Non-pigmented ciliary epithelial cell (primary cell): ENCODE results near the gene VANGL2.
A peak's percentile ranks its signal among the peaks of the same experiment; 100 is the strongest.
"Not testable (repeated sequence)": the region's sequence is repeated elsewhere in the genome, so short reads cannot be mapped to it uniquely, and the experiment has no call there.

Experiments
- DNase-seq: peaks from one replicate; pipeline ENCODE4 v3.0.0-alpha.2; 2010; ENCODE audit warnings: low read depth

VANGL2 gene

GRCh38 chr1:160370561-160371345 is 29.6 kb upstream of the VANGL2 start:
- no peak for DNase-seq

DNA sequence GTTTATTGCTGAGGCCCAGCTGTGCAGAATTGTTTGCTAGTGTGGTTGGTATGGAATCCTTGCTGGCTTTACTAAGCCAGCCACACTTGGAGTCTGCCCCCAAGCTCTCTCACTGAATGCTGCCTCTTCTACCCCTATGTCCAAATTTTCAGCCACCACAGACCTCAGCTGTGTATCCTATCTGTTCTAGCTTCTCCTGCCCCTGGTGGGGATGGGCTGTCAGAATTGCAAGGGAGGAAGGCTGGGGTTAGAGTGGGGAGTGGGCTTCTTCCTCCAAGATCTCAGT is 29.1 kb upstream of the VANGL2 start:
- DNase-seq = no peak

- no peak for DNase-seq
These were observed 28.6 kb upstream of the VANGL2 start for GRCh38 chr1:160371756-160372155.

DNA sequence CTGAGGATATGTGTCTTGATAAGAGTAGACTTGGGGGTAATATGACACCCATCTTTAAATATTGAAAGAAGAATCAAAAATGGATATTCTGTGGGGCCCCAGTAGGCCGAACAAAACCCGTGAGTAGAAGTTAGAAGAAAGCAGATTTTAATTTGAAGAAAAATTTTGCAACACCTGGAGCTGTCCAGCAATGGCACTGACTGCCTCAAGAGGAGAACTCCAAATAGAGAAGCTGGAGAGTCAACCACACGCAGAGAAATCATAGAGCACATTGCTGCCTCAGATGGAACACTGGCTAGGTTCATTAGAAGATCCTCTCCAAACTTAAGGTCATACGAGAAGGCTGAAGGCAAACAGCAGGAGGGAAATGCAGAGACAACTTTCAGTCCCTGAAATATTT is 26.7 kb upstream of the VANGL2 start:
- no peak for DNase-seq

- DNase-seq = no peak
These were observed 25.9 kb upstream of the VANGL2 start for GRCh38 chr1:160374306-160375110.

DNA sequence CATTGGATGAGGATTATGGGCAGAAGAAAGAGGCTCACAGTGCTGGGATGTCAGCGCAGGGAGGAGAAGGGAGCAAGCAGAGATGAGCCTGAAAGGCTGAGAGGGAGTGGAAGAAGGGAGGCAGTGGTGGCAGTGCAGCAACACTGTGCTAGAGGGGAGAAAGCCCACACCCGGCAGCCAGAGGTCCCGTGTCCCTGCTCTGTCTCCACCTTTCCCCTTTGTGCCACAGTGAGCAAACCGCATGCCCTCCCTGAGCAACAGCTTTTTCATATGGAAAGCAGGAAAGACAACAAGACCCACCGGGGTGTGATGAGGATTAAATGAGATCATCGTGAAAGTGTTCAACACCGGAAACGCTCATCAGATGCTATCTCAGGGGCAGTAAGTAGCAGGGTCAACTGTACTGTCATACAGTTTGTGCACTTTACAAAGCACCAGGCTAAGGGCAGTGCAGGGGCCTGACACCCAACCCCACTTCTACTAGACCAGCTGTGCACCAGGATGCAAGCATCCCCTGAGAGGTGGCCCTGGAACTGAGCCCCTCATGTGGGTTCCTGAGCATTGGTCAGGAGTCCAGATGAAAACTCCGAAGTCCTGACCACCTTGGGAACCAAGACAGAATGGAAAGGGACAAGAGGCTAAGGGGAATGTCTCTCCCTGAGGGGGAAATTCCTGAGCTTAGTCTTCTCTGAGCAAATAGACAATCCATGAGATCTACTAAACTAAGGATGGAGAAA is 24.4 kb upstream of the VANGL2 start:
- DNase-seq = no peak

GRCh38 chr1:160376525-160377131 is 23.7 kb upstream of the VANGL2 start:
- peak; percentile 42 for DNase-seq

DNA sequence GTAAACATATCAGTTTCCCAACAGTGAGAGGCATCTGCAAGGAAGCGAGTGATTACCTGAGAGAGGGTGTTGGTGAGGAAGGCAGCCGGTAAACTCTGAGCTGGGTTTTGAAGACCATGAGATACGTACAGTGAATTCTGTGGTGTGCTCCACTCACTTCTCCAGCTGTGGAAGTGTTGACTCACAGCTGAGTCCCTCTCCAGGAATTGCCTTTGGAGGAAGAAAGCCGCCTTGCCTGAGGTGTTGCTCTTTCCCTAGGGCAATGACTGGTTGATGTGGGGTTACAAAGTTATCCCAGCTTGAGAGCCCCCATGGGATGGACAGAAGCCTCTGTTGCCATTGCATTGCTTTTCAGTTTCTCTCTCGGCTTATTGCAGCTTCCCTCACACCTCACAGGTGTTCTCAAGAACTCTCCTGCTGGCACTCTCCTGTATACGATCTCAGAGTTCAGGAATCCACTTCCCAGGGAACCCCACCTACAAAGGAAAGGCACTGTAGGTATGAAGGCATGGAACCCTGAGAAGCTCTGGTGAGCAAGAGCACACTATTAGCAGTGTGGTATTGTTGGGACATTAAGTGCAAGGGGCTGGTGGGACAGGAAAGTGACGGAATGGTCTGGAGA is 22.7 kb upstream of the VANGL2 start:
- DNase-seq = no peak

- DNase-seq = not testable (repeated sequence)
These were observed 15.6 kb upstream of the VANGL2 start for GRCh38 chr1:160384812-160385211.

DNA sequence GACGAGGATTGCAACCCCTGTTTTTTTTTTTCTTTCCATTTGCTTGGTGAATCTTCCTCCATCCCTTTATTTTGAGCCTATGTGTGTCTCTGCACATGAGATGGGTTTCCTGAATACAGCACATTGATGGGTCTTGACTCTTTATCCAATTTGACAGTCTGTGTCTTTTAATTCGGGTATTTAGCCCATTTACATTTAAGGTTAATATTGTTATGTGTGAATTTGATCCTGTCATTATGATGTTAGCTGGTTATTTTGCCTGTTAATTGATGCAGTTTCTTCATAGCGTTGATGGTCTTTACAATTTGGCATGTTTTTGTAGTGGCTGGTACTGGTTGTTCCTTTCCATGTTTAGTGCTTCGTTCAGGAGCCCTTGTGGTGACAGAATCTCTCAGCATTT is 12.0 kb upstream of the VANGL2 start:
- DNase-seq = not testable (repeated sequence)

GRCh38 chr1:160394673-160395072 is 5.7 kb upstream of the VANGL2 start:
- no peak for DNase-seq

GRCh38 chr1:160397651-160398050 is 2.7 kb upstream of the VANGL2 start:
- DNase-seq = no peak

DNA sequence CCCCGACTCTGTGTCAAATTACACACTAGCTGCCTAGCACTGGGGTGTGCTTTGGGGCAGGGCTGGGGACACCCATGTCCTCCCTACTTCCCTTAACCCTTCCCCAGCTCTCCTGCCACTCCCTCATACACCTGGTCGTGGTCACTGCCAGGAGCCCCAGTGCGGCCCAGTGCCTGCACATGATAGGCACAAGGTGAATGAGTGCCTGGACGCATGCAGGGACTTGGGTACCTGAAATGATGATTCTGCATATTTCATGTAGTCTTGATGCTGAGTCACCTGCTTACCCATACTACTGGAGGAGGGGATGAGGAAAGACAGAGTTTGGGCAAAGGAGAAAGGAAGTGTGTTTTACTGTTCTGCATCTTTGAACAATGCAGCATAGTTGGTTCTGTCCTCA is 1.5 kb upstream of the VANGL2 start:
- no peak for DNase-seq

- no peak for DNase-seq
These were observed 681 bp upstream of the VANGL2 start for GRCh38 chr1:160399544-160400222.

- no peak for DNase-seq
These were observed 502 bp downstream of the VANGL2 start for GRCh38 chr1:160400646-160401486.

GRCh38 chr1:160401487-160401805 is 1.1 kb downstream of the VANGL2 start:
- no peak for DNase-seq

- DNase-seq = no peak
These were observed 1.8 kb downstream of the VANGL2 start for GRCh38 chr1:160402001-160402795.

- DNase-seq = no peak
These were observed 2.9 kb downstream of the VANGL2 start for GRCh38 chr1:160403244-160403643.

DNA sequence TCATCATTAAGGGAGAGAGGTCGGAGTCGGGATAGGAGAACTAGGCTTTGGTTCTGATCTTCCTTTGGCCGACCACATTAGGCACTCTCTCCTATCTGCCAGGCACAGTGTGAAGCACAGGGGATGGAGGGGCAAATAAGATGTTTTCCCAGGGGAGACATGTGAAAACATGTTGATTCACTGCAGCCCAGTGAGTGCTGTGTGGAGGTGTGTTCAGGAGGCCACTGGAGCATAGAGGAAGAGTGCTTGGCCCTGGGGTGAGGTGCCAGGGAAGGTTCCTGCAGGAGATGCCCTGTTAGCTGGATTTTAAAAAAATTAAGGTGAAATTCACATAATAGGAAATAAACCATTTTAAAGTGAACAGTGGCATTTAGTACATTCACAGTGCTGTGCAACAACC is 3.7 kb downstream of the VANGL2 start:
- DNase-seq = no peak

DNA sequence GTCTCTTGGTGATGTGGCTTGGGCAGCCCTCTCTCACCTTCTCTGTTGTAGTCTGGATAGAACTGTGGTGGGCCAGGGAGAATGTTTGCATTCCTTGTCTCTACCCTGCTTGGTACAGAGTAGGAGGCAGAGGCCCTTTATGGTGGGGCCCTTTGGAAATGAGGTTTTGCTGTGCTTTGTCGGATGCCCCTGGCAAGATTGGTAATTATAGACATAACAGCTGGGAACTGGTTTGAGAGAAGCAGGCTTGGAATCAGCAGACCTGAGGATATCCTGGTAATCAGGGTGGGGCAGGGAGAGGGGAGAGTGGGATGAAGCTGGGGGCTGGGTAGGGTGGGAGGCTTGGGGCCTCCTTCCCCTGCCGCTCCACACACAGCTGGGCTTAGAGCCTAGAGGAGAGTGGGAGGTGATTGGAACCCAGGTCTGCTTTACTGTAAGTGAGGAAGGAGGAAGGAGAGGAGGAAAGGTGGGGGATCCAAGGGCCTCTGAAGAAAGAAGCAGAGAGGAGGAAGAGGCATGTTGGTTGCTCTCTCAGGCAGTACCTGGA is 5.0 kb downstream of the VANGL2 start:
- DNase-seq = no peak
